Choroid plexus epithelial cell (primary cell): ENCODE data around the gene DAAM2.

Experiments used
- DNase-seq: peaks from one replicate; pipeline ENCODE4 v3.0.0-alpha.2; 2010; ENCODE audit warnings: low read depth
- H3K4me3 ChIP-seq: 2 replicates; pipeline ENCODE4 v1.5.1; 2011; ENCODE audit warnings: low read depth, mild to moderate bottlenecking, control low read depth, low read length, moderate library complexity
- TF ChIP-seq, protein P1 (sequence below): conservative IDR thresholded peaks from 2 replicates; pipeline ENCODE4 v1.5.1; 2011; ENCODE audit warnings: low read depth, mild to moderate bottlenecking, control low read depth, inconsistent platforms, low read length, moderate library complexity

The DAAM2 gene

GRCh38 chr6:39934131-39934757 is 142.1 kb downstream of the DAAM2 start, which contains the start of gene MOCS1:
Gene MOCS1 (minus strand): TSS chr6:39934462. CDS start chr6:39934417, 45 bp downstream.
- TF ChIP-seq, protein P1, sequence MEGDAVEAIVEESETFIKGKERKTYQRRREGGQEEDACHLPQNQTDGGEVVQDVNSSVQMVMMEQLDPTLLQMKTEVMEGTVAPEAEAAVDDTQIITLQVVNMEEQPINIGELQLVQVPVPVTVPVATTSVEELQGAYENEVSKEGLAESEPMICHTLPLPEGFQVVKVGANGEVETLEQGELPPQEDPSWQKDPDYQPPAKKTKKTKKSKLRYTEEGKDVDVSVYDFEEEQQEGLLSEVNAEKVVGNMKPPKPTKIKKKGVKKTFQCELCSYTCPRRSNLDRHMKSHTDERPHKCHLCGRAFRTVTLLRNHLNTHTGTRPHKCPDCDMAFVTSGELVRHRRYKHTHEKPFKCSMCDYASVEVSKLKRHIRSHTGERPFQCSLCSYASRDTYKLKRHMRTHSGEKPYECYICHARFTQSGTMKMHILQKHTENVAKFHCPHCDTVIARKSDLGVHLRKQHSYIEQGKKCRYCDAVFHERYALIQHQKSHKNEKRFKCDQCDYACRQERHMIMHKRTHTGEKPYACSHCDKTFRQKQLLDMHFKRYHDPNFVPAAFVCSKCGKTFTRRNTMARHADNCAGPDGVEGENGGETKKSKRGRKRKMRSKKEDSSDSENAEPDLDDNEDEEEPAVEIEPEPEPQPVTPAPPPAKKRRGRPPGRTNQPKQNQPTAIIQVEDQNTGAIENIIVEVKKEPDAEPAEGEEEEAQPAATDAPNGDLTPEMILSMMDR, result no peak
- peak within 1 kb of the TSS; percentile 77 for H3K4me3 ChIP-seq
- DNase-seq, result peak; percentile 58

- TF ChIP-seq, protein P1, result no peak
- DNase-seq, result no peak
- no peak overlapping the region for H3K4me3 ChIP-seq
These were observed 143.1 kb downstream of the DAAM2 start for GRCh38 chr6:39935241-39935640.

DNA sequence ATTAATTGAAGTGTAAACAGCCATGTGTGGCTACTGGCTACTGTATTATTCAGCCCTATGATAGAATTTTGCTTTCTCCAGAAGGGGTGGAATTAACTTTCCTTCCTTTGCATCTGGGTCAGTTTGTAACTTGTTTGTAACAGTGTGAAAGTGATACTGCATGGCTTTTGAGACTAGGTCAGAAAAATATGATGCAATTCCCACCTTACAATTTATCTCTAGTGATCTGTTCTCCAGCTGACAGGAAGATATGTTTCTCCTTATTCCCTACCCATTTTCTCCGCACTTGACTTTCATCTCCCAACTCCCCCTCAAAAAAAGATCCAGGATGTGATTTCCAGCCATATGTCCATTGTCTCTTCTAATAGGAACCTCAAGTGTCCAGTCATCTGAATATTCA is 144.7 kb downstream of the DAAM2 start:
- no peak for DNase-seq
- TF ChIP-seq, protein P1, result no peak
- H3K4me3 ChIP-seq, result no peak overlapping the region

GRCh38 chr6:39937686-39938333 is 145.6 kb downstream of the DAAM2 start:
- DNase-seq, result no peak
- TF ChIP-seq, protein P1, result no peak
- H3K4me3 ChIP-seq, result no peak overlapping the region

- no peak overlapping the region for H3K4me3 ChIP-seq
- no peak for DNase-seq
- TF ChIP-seq, protein P1, result no peak
These were observed 146.8 kb downstream of the DAAM2 start for GRCh38 chr6:39938773-39939654.

DNA sequence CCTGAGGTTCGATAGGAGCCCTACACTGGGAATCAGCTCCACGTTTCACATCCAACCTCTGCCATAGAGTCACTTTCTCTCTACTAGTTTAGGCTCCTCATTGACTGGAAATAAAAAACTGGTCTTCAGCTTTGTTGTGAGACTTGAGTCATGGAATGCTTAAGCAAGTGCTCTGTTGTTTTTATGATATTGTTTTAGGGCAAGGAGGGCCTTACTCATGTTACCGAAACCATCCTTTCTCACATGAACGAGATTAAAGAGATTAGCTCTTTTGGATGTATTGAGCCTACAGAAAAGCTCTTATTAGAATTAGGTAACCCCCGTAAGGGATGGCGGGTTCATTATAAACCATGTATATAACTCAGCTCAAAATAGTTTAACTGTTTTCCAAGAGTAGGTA is 149.0 kb downstream of the DAAM2 start:
- peak; percentile 16 for DNase-seq
- TF ChIP-seq, protein P1, result no peak
- no peak overlapping the region for H3K4me3 ChIP-seq
